Measurements from ENCODE around the gene DHFR. TPM values are rescaled to one million over a fixed set of nuclear protein-coding genes. Genes with fewer than 3 reads are reported as not detected.

DHFR gene
- total RNA-seq, 1 donor from 2014 or later: 128 TPM

GRCh38 chr5:80608731-80609130 lies 46.1 kb downstream of the DHFR start:
- Histone ChIP-seq H4K20me1 (ENCODE audit: low read depth) (no peaks in the 10 kb centered on the region), H3K36me3 (no peaks in the 10 kb centered on the region), H3K4me1 (peaks cover 2% of the 10 kb centered on the region), H3K4me3 (no peak overlapping the region), H3K9ac (no peak overlapping the region), H3K27ac (no peak overlapping the region), H2AFZ (replicated peaks) (no peak overlapping the region), H3K79me2 (ENCODE audit: low read depth) (no peaks in the 10 kb centered on the region), H3K27me3 (no peaks in the 10 kb centered on the region), H3K9me3 (ENCODE audit: low read depth) (no peaks in the 10 kb centered on the region), H3F3A (ENCODE audit: low read depth) (peaks cover 1% of the 10 kb centered on the region), H3K4me2 (no peak overlapping the region)
- Mint-ChIP-seq H3K27ac (no peak overlapping the region), H3K36me3 (peaks cover 3% of the 10 kb centered on the region), H3K27me3 (ENCODE audit: insufficient read depth, low read depth) (peaks cover 2% of the 10 kb centered on the region), H3K9me3 (no peaks in the 10 kb centered on the region), H3K4me1 (no peaks in the 10 kb centered on the region), H3K4me3 (no peak overlapping the region)
- DNase-seq (ENCODE audit: low spot score): no peak
- no peak for TF ChIP-seq CTCF (IDR thresholded peaks at IDR 0.05)
- TF ChIP-seq EZH2 (IDR thresholded peaks at IDR 0.05): no peak
- no peak for TF ChIP-seq EZH2phosphoT487 (IDR thresholded peaks at IDR 0.05)

GRCh38 chr5:80607832-80608231 lies 47.0 kb downstream of the DHFR start:
- no peak for DNase-seq (ENCODE audit: low spot score)
- Mint-ChIP-seq H3K27ac (no peak overlapping the region), H3K4me3 (no peak overlapping the region)

GRCh38 chr5:80607343-80607742 lies 47.4 kb downstream of the DHFR start:
- no peaks in the 10 kb centered on the region for H3K9me3 ChIP-seq (ENCODE audit: low read depth)
- H3K36me3 ChIP-seq: no peaks in the 10 kb centered on the region
- no peaks in the 10 kb centered on the region for H3K27me3 ChIP-seq
- no peak overlapping the region for H3K4me2 ChIP-seq
- H3K4me3 ChIP-seq: no peak overlapping the region
- H3K4me1 ChIP-seq: no peaks in the 10 kb centered on the region
- H3F3A ChIP-seq (ENCODE audit: low read depth): peaks cover 3% of the 10 kb centered on the region
- H3K9me3 Mint-ChIP-seq: no peaks in the 10 kb centered on the region
- peaks cover 2% of the 10 kb centered on the region for H3K27me3 Mint-ChIP-seq (ENCODE audit: insufficient read depth, low read depth)
- H3K27ac Mint-ChIP-seq: no peak overlapping the region
- peaks cover 3% of the 10 kb centered on the region for H3K36me3 Mint-ChIP-seq
- no peaks in the 10 kb centered on the region for H3K4me1 Mint-ChIP-seq
- no peak overlapping the region for H3K9ac ChIP-seq
- TF ChIP-seq EZH2phosphoT487 (IDR thresholded peaks at IDR 0.05) (no peak), EZH2 (IDR thresholded peaks at IDR 0.05) (no peak), CTCF (IDR thresholded peaks at IDR 0.05) (no peak)
- no peak overlapping the region for H3K4me3 Mint-ChIP-seq
- DNase-seq (ENCODE audit: low spot score): no peak
- no peak overlapping the region for H2AFZ ChIP-seq (replicated peaks)
- H4K20me1 ChIP-seq (ENCODE audit: low read depth): no peaks in the 10 kb centered on the region
- H3K79me2 ChIP-seq (ENCODE audit: low read depth): no peaks in the 10 kb centered on the region
- H3K27ac ChIP-seq: no peak overlapping the region

More at GRCh38 chr5:80607832-80608231, 47.0 kb downstream of the DHFR start:
- H3F3A ChIP-seq (ENCODE audit: low read depth): peaks cover 3% of the 10 kb centered on the region
- no peak overlapping the region for H3K4me3 ChIP-seq
- no peaks in the 10 kb centered on the region for H3K79me2 ChIP-seq (ENCODE audit: low read depth)
- no peak overlapping the region for H3K9ac ChIP-seq
- no peak overlapping the region for H3K4me2 ChIP-seq
- Mint-ChIP-seq H3K9me3 (no peaks in the 10 kb centered on the region), H3K27me3 (ENCODE audit: insufficient read depth, low read depth) (peaks cover 2% of the 10 kb centered on the region), H3K4me1 (no peaks in the 10 kb centered on the region), H3K36me3 (peaks cover 3% of the 10 kb centered on the region)
- no peaks in the 10 kb centered on the region for H4K20me1 ChIP-seq (ENCODE audit: low read depth)
- H3K9me3 ChIP-seq (ENCODE audit: low read depth): no peaks in the 10 kb centered on the region
- H3K27ac ChIP-seq: no peak overlapping the region
- no peaks in the 10 kb centered on the region for H3K4me1 ChIP-seq
- H3K27me3 ChIP-seq: no peaks in the 10 kb centered on the region
- no peaks in the 10 kb centered on the region for H3K36me3 ChIP-seq
- no peak overlapping the region for H2AFZ ChIP-seq (replicated peaks)
- TF ChIP-seq EZH2phosphoT487 (IDR thresholded peaks at IDR 0.05): no peak
- TF ChIP-seq CTCF (IDR thresholded peaks at IDR 0.05): no peak
- no peak for TF ChIP-seq EZH2 (IDR thresholded peaks at IDR 0.05)

Data from neural progenitor cell (in vitro differentiated cells).